OCI-LY1 (cell line): Measurements from ENCODE around the gene PTPRD.

Source experiments
- EZH2 ChIP-seq: fragments of 200-600 bp; sonication (generic), shearing (Covaris generic); IDR thresholded peaks from 2 replicates; pipeline ENCODE4 v1.8.0; 2017; ENCODE audit warnings: borderline replicate concordance, mixed run types, mild to moderate bottlenecking, antibody characterized with exemption, low read length, moderate library complexity, mixed read lengths
- TF ChIP-seq, protein P1 (sequence below): fragments of 200-600 bp; sonication (generic), shearing (Covaris generic); IDR thresholded peaks from 2 replicates; pipeline ENCODE4 v1.5.1; 2017; ENCODE audit warnings: mild to moderate bottlenecking, antibody characterized with exemption, low read length, moderate library complexity, mixed read lengths

DNA sequence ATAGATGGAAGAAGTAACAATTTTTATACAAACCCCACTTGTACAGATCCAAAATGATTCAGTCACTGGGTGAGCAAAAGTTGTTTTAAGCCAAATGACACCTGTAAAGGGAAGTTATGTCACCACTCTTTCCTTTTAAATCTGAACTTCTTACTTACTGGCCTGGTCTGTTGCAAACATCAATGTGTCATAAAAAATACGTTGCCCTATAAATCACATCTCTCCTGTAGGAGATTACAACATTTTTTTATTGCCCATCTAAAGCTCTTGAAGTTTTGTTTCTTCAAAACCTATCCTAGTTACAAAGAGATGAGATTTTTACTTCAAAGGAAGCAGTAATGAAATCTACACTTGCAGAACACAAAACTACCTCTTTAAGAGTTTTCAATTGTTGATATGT, 1725.4 kb downstream of the PTPRD start:
- TF ChIP-seq, protein P1, sequence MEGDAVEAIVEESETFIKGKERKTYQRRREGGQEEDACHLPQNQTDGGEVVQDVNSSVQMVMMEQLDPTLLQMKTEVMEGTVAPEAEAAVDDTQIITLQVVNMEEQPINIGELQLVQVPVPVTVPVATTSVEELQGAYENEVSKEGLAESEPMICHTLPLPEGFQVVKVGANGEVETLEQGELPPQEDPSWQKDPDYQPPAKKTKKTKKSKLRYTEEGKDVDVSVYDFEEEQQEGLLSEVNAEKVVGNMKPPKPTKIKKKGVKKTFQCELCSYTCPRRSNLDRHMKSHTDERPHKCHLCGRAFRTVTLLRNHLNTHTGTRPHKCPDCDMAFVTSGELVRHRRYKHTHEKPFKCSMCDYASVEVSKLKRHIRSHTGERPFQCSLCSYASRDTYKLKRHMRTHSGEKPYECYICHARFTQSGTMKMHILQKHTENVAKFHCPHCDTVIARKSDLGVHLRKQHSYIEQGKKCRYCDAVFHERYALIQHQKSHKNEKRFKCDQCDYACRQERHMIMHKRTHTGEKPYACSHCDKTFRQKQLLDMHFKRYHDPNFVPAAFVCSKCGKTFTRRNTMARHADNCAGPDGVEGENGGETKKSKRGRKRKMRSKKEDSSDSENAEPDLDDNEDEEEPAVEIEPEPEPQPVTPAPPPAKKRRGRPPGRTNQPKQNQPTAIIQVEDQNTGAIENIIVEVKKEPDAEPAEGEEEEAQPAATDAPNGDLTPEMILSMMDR, result no peak
- TF ChIP-seq EZH2, result no peak
